HG03103 (cell line): ENCODE measurements around the gene ANKRD13D.

Experiments
- ATAC-seq: cut with Tn5 transposase; IDR thresholded peaks from one replicate; pipeline ENCODE4 v1.9.1; 2021; ENCODE audit warnings: low read depth; ENCODE audit not compliant: unreplicated experiment

Gene ANKRD13D

GRCh38 chr11:67301313-67301921, 12.3 kb downstream of the ANKRD13D start:
- ATAC-seq, result no peak

GRCh38 chr11:67301951-67302516, 12.9 kb downstream of the ANKRD13D start:
- no peak for ATAC-seq

GRCh38 chr11:67302571-67303131, 13.5 kb downstream of the ANKRD13D start:
- ATAC-seq, result no peak

DNA sequence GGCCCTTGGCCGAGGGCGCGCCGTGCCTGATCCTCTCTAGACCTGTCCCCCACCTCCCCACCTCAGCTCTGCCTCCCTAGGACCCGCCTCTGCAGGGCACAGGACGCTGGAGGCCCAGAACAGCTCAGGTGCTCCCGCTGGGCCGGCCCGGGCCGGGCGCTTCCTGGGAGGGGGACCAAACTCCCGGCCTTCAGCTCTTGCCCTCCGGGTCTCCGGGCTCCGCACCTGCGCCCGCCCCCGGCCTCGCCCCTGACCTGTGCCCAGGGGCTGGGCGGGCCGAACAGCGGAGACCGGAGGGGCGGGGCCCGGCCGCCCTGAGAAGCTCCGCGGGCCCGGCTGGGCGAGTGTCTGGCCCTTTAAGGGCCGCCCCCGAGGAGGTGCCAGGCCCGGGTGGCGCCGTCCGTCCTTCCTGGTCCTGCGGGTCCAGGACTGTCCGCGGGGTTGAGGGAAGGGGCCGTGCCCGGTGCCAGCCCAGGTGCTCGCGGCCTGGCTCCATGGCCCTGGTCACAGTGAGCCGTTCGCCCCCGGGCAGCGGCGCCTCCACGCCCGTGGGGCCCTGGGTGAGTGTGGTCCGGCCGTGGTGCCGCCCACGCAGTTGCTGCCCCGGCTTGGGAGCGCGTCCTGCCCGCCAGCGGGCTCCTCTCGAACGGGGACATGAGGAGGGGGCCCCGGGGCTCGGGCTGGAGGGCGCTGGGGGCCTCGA, 14.2 kb downstream of the ANKRD13D start, which contains the start of gene SSH3:
Gene SSH3 (plus strand): TSS at position 399 of the 703 bp plus-strand sequence. CDS start 96 bp downstream, at position 495.
- no peak for ATAC-seq

- ATAC-seq, result no peak
Measured at GRCh38 chr11:67303835-67304411, 14.8 kb downstream of the ANKRD13D start.

GRCh38 chr11:67304511-67305113, 15.5 kb downstream of the ANKRD13D start:
- no peak for ATAC-seq

DNA sequence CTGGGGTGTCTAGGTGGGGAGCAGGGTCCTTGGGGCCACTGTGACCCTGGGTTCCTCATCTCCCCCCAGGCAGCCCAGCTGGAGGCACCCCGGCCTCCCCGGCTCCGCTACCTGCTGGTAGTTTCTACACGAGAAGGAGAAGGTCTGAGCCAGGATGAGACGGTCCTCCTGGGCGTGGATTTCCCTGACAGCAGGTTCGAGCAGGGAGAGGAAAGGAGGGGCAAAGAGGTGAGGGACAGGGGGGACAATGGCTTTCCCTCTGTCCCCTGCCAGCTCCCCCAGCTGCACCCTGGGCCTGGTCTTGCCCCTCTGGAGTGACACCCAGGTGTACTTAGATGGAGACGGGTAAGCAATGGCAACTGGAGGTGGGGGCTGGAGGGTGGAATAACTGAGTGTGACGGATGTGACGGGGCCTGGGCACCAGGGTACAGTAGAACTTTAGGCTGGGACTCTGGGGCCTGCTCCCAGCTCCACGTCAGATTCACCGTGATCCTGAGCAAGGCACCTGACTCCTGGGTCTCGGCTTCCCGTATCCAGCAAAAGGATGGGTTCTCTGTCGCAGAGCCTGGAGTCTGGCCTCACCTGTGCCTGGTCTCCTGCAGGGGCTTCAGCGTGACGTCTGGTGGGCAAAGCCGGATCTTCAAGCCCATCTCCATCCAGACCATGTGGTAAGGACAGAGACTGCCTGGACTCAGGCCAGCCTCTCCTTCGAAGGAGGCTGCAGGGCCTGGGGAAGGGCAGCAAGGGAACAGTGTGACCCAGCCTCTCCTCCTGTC, 17.9 kb downstream of the ANKRD13D start:
- no peak for ATAC-seq

DNA sequence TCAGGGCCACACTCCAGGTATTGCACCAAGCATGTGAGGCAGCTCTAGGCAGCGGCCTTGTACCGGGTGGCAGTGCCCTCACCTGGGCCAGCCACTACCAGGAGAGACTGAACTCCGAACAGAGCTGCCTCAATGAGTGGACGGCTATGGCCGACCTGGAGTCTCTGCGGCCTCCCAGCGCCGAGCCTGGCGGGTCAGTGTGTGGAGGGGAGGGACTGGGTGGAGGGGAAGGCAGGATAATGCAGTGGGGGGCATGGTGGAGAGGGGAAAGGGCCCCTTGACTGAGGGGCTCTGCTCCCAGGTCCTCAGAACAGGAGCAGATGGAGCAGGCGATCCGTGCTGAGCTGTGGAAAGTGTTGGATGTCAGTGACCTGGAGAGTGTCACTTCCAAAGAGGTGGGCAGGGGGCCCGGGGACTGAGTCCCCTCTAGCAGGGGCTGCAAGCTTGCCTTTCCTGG, 18.5 kb downstream of the ANKRD13D start:
- ATAC-seq, result no peak

GRCh38 chr11:67308031-67308866, 19.1 kb downstream of the ANKRD13D start:
- no peak for ATAC-seq

DNA sequence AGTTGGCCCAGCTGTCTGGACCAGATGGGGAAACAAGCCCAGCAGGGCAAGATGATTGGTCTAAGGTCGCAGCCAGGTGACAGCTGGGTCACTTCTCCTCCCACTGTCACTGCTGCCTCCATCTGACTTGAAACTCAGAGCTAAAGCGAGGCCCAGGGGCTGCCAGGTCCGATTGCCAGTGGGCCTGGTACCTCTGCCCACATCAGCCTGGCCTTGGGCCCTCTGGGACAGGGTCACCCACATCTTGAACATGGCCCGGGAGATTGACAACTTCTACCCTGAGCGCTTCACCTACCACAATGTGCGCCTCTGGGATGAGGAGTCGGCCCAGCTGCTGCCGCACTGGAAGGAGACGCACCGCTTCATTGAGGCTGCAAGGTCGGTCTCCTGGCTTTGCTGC, 20.1 kb downstream of the ANKRD13D start:
- no peak for ATAC-seq

GRCh38 chr11:67309661-67310061, 20.6 kb downstream of the ANKRD13D start:
- no peak for ATAC-seq

DNA sequence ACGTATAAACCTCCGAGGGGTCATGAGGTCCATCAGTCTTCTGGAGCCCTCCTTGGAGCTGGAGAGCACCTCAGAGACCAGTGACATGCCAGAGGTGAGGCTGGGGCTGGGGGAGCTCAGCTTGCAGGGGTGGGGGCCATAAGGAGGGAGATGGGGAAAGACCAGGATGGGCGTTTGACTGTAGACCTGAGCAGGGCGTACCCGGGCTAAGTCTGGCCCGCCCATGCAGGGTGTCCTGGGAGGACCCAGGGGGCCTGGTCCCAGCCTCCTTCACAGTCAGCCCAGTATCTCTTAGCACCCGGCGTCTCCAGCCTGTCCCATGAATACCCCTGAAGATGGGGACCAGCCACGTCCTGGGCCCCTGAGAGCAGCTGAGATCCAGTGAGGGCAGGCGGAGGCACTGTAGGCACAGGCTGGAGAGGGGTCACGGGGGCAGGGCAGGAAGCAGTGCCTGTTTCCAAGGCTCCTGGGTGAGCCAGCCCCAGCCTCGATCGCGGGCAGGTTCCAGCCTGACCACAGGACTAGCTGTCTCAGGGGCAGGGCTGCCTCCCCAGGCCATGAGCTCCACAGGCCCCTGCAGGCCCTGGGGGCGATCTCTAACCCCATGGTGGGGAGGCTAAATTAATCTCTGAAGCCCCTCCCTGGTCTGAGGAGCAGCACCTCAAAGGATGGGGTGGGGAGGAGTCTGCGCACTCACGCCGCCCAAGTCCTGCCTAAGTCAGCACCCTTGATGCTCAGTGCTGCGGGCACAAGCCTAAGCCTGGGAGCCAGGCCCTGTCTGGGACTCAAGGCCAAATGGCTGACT, 21.3 kb downstream of the ANKRD13D start:
- ATAC-seq, result no peak

DNA sequence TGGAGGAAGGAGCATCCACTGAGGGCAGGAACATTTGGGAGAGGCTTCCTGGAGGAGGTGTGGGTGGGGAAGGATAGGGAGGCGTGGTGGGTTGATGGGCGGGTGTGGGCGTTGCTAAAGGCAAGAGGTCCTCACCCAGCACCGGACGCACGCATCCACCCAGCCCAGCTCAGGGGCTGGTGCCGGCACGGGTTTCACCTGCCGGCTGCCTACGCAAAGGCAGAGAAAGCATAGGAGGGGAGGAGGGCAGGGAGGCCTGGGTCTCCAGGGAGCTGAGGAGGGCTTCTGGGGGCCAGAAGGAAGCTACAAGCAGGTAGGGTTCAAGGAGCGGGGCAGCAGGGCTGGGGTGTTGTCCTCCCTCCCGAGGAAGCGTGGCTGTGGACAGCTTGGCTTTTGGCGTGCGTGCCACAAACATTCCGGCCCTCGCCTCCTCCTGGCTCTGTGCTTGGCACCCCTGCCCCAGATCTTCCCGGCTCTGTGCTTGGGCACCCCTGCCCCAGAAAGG, 22.0 kb downstream of the ANKRD13D start:
- no peak for ATAC-seq

- no peak for ATAC-seq
Measured at GRCh38 chr11:67311556-67312082, 22.5 kb downstream of the ANKRD13D start.

DNA sequence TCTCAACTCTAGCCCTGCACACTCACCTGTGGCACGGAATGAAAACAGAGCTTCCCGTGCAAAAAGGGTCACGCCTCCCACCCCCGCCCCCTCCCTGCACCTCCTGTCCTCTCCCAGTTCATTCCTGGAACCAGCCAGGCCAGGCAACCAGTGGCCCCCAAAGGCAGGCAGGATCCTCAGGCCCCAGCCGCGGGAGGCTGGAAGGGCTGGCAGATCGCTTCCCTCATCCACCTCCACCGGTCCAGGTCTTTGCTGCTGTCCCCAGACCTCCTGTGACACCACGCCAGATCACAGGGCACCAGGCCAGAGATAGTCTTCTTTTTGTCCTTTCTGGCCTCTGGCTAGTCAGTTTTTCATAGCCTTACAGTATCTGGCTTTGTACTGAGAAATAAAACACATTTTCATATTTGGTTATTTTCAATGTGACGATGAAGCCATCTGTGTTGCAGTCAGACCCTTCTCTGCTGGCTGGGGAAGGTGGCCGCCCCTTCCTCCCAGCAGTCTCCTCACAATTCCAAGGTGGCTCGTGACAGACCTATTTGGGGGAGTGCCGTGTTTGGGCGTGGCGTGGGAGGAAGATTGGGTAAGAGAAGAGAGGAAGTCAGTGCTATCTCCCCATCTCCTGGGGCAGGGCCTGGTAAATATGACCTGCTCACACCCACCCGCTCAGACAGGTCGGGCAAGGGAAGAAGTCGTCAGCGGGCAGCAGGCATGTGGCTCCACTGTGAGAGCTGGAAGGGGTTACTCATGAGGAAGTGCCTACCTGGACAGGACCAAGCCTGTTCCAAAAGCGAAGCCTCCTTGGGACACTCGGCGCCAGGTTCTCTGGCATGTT, 23.3 kb downstream of the ANKRD13D start:
- no peak for ATAC-seq

DNA sequence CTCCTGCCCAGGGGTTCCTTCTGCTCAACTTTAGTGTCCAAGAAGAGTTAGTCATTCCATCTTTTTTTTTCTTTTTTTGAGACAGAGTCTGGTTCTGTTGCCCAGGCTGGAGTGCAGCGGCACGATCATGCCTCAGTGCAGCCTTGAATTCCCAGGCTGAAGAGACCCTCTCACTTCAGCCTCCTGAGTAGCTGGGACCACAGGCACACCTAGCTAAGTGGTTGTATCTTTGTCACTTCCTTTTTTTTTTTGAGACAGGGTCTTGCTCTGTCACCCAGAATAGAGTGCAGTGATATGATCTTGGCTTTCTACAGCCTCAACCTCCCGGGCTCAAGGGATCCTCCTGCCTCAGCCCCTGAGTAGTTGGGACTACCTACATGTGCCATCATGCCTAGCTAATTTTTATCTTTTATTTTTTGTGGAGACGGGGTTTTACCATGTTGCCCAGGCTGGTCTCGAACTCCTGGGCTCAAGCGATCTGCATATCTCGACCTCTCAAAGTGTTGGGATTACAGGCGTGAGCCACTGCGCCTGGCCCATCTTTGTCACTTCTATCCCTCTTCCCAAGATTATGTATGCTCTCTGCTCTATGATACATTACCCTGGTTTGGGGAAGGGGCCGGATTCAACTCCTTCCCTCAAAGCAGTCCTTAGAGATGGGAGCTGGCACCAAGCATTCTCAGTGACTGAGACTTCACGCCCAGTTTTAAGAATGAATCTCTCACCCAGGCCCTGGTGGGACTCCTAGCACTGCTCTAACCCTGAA, 24.2 kb downstream of the ANKRD13D start:
- no peak for ATAC-seq
